ENCODE data around the gene COBLL1. TPM values are rescaled to one million over a fixed set of nuclear protein-coding genes. Genes with fewer than 3 reads are reported as not detected.
"Not testable (repeated sequence)": the region's sequence is repeated elsewhere in the genome, so short reads cannot be mapped to it uniquely, and the experiment has no call there.

Gene COBLL1
- total RNA-seq, 1 donor from 2014 or later, result 10.5 TPM

GRCh38 chr2:164867779-164868397, 26.3 kb upstream of the COBLL1 start:
- no peak for FAIRE-seq
- Histone ChIP-seq H3K27me3 (ENCODE audit: control insufficient read depth, insufficient read depth, low read length) (no peaks in the 10 kb centered on the region), H3K36me3 (ENCODE audit: control insufficient read depth, insufficient read depth, low read length) (no peaks in the 10 kb centered on the region), H3K4me3 (ENCODE audit: low read depth, low read length) (no peak overlapping the region)
- DNase-seq (ENCODE audit: low read depth), result no peak
- TF ChIP-seq, protein P1, sequence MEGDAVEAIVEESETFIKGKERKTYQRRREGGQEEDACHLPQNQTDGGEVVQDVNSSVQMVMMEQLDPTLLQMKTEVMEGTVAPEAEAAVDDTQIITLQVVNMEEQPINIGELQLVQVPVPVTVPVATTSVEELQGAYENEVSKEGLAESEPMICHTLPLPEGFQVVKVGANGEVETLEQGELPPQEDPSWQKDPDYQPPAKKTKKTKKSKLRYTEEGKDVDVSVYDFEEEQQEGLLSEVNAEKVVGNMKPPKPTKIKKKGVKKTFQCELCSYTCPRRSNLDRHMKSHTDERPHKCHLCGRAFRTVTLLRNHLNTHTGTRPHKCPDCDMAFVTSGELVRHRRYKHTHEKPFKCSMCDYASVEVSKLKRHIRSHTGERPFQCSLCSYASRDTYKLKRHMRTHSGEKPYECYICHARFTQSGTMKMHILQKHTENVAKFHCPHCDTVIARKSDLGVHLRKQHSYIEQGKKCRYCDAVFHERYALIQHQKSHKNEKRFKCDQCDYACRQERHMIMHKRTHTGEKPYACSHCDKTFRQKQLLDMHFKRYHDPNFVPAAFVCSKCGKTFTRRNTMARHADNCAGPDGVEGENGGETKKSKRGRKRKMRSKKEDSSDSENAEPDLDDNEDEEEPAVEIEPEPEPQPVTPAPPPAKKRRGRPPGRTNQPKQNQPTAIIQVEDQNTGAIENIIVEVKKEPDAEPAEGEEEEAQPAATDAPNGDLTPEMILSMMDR (IDR thresholded peaks at IDR 0.05; ENCODE audit: insufficient read depth, low read length, severe bottlenecking), result no peak

GRCh38 chr2:164866381-164866780, 24.8 kb upstream of the COBLL1 start:
- not testable (repeated sequence) for H3K36me3 ChIP-seq (ENCODE audit: control insufficient read depth, insufficient read depth, low read length); H3K4me3 ChIP-seq (ENCODE audit: low read depth, low read length); FAIRE-seq; H3K27me3 ChIP-seq (ENCODE audit: control insufficient read depth, insufficient read depth, low read length)
- DNase-seq (ENCODE audit: low read depth), result peak; percentile 86

DNA sequence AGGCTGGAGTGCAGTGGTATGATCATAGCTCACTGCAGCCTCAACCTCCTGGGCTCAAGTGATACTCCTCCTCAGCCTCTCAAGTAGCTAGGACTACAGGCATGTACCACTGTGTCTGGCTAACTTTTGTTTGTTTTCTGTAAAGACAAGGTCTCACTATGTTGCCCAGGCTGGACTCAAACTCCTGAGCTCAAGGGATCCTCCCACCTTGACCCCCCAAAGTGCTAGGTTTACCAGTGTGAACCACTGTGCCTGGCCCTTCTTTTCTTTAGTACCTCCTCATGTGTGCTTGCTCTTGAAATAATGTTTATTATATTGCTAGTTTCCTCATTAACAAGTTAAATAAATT, 19.0 kb upstream of the COBLL1 start:
- TF ChIP-seq, protein P1 (IDR thresholded peaks at IDR 0.05; ENCODE audit: insufficient read depth, low read length, severe bottlenecking), result no peak
- H3K4me3 ChIP-seq (ENCODE audit: low read depth, low read length), result no peak overlapping the region
- no peaks in the 10 kb centered on the region for H3K27me3 ChIP-seq (ENCODE audit: control insufficient read depth, insufficient read depth, low read length)
- no peaks in the 10 kb centered on the region for H3K36me3 ChIP-seq (ENCODE audit: control insufficient read depth, insufficient read depth, low read length)
- no peak for DNase-seq (ENCODE audit: low read depth)
- no peak for FAIRE-seq

DNA sequence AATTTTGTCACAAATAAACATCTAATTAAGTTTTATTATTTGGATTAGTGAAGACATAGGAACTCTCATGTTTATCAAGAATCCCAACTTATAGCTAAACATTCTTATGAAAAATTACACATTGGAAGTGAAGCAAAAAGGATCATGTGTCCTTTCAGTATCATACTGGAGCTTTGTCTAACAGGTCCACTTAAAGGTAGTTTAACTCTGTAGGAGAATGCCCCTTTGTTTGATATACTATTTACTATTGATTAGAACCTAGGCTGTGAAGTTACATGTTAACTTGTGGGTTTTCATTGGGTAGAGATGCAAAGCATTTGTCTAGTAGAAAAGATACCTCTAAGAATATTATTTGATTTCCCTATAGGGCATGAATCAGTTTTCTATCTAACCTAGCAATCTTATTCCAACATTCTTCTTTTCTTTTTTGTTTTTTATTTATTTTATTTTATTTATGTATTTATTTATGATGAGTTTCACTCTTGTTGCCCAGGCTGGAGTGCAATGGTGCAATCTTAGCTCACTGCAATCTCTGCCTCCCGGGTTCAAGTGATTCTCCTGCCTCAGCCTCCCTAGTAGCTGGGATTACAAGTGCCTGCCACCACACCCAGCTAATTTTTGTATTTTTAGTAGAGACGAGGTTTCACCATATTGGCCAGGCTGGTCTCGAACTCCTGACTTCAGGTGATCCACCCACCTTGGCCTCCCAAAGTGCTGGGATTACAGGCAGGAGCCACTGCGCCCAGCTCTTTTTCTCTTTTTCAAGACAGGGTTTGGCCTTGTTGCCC, 18.5 kb upstream of the COBLL1 start:
- H3K27me3 ChIP-seq (ENCODE audit: control insufficient read depth, insufficient read depth, low read length); FAIRE-seq; H3K36me3 ChIP-seq (ENCODE audit: control insufficient read depth, insufficient read depth, low read length); H3K4me3 ChIP-seq (ENCODE audit: low read depth, low read length); DNase-seq (ENCODE audit: low read depth): not testable (repeated sequence)

DNA sequence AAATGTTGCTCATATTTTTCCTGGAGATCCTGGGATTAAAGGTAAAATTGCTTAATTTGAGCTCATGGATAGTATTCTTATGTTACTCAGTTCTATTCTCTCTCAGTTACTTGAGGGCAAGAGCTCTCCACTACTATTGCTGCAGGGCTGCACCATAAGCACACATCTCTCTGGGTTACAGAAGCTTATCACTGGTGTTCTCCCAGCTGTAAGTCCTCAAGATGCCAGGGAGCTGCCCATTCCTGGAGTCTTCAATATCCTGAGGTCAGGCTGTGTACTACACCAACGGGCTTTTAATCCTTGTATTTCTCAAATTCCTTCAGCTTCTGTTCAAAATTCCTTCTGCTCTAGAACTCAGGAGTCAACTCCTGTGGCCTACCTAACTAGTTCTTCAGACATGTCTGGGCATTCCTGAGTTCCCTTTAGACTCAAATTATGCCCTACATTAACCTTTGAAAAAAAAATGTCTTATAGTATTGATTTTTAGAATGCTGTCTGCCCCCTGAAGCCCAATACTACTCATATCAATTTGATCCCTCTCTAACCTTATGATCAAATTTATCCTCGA, 17.7 kb upstream of the COBLL1 start:
- DNase-seq (ENCODE audit: low read depth) (peak; percentile 66), FAIRE-seq (peak; percentile 81)
- H3K36me3 ChIP-seq (ENCODE audit: control insufficient read depth, insufficient read depth, low read length), result no peaks in the 10 kb centered on the region
- TF ChIP-seq, protein P1 (IDR thresholded peaks at IDR 0.05; ENCODE audit: insufficient read depth, low read length, severe bottlenecking), result no peak
- no peaks in the 10 kb centered on the region for H3K27me3 ChIP-seq (ENCODE audit: control insufficient read depth, insufficient read depth, low read length)
- no peak overlapping the region for H3K4me3 ChIP-seq (ENCODE audit: low read depth, low read length)

DNA sequence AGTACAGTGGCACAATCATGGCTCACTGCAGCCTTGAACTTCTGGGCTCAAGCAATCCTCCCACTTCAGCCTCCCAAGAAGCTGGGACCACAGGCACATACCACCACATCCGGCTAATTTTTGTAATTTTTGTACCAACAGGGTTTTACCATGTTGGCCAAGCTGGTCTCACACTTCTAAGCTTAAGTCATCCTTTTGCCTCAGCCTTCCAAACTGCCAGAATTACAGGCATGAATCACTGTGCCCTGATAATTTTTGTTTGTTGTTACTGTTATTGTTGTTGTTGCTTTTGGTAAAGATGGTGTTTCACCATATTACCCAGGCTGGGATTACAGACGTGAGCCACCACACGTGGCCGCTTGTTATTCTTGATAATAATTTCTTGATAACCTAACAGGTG, 10.5 kb upstream of the COBLL1 start:
- Histone ChIP-seq H3K36me3 (ENCODE audit: control insufficient read depth, insufficient read depth, low read length) (no peaks in the 10 kb centered on the region), H3K27me3 (ENCODE audit: control insufficient read depth, insufficient read depth, low read length) (no peaks in the 10 kb centered on the region), H3K4me3 (ENCODE audit: low read depth, low read length) (no peak overlapping the region)
- TF ChIP-seq, protein P1 (IDR thresholded peaks at IDR 0.05; ENCODE audit: insufficient read depth, low read length, severe bottlenecking), result no peak
- DNase-seq (ENCODE audit: low read depth) (no peak), FAIRE-seq (no peak)
